HG02840 (cell line): ENCODE results near the gene DCTPP1.
"Not testable (repeated sequence)": the region's sequence is repeated elsewhere in the genome, so short reads cannot be mapped to it uniquely, and the experiment has no call there.

Experiments used
- ATAC-seq: cut with Tn5 transposase; IDR thresholded peaks from one replicate; pipeline ENCODE4 v1.9.1; 2021; ENCODE audit warnings: mild to moderate bottlenecking, moderate library complexity, moderate number of reproducible peaks; ENCODE audit not compliant: unreplicated experiment, low FRiP score

The DCTPP1 gene

GRCh38 chr16:30416047-30416603 is 13.7 kb downstream of the DCTPP1 start:
- ATAC-seq, result no peak

- no peak for ATAC-seq
Observed at GRCh38 chr16:30414159-30414558, 15.7 kb downstream of the DCTPP1 start.

GRCh38 chr16:30413112-30413806 is 16.6 kb downstream of the DCTPP1 start:
- ATAC-seq, result no peak

GRCh38 chr16:30409125-30410060 is 20.4 kb downstream of the DCTPP1 start:
- ATAC-seq, result no peak

- ATAC-seq, result peak; percentile 15
Observed at GRCh38 chr16:30407804-30408534, 21.9 kb downstream of the DCTPP1 start.

- peak; percentile 65 for ATAC-seq
Observed at GRCh38 chr16:30407102-30407803, 22.6 kb downstream of the DCTPP1 start, which contains the start of gene ZNF771. ZNF771 (plus strand) TSS chr16:30407606; CDS start chr16:30408054, 448 bp downstream.

GRCh38 chr16:30406795-30407101 is 23.1 kb downstream of the DCTPP1 start:
- ATAC-seq, result peak; percentile 4

GRCh38 chr16:30401768-30402425 is 27.9 kb downstream of the DCTPP1 start:
- no peak for ATAC-seq

- no peak for ATAC-seq
Observed at GRCh38 chr16:30399435-30400186, 30.2 kb downstream of the DCTPP1 start.

- ATAC-seq, result no peak
Observed at GRCh38 chr16:30398661-30399434, 31.0 kb downstream of the DCTPP1 start.

GRCh38 chr16:30397776-30398660 is 31.8 kb downstream of the DCTPP1 start:
- ATAC-seq, result no peak

GRCh38 chr16:30397056-30397455 is 32.8 kb downstream of the DCTPP1 start:
- no peak for ATAC-seq

GRCh38 chr16:30396627-30397026 is 33.2 kb downstream of the DCTPP1 start:
- not testable (repeated sequence) for ATAC-seq

- ATAC-seq, result peak; percentile 2
Observed at GRCh38 chr16:30395992-30396585, 33.7 kb downstream of the DCTPP1 start.

- ATAC-seq, result peak; percentile 77
Observed at GRCh38 chr16:30395155-30395991, 34.5 kb downstream of the DCTPP1 start, which contains the start of gene ZNF48. ZNF48 (plus strand) TSS chr16:30395420; CDS start chr16:30395795, 375 bp downstream.
